Fibroblast of the aortic adventitia (primary cell): ENCODE results near the gene CDH23. TPM values are rescaled to one million over a fixed set of nuclear protein-coding genes. Genes with fewer than 3 reads are reported as not detected.

ENCODE experiments used
- DNase-seq: peaks from one replicate; pipeline ENCODE4 v3.0.0-alpha.2; 2010; ENCODE audit warnings: low read depth
- H3K4me3 ChIP-seq: 2 replicates; pipeline ENCODE4 v1.5.1; 2011; ENCODE audit warnings: low read depth, mild to moderate bottlenecking, control low read depth, low read length, moderate library complexity
- total RNA-seq: library from RNA; depleted of rRNA; stranded (reverse); fragments of >200 nt; gene quantifications from 2 replicates; pipeline ENCODE4 v1.2.3, GENCODE V29; 2012; ENCODE audit warnings: low replicate concordance
- TF ChIP-seq, protein P1 (sequence below): IDR thresholded peaks from 2 replicates; pipeline ENCODE4 v1.5.1; 2011; ENCODE audit warnings: mild to moderate bottlenecking, low read length, control low read depth, inconsistent platforms; ENCODE audit not compliant: insufficient read depth

Gene CDH23
- total RNA-seq, 1 donor = 0.27 TPM

GRCh38 chr10:71368176-71368575 is 28.5 kb upstream of the CDH23 start:
- H3K4me3 ChIP-seq = no peak overlapping the region
- DNase-seq = no peak
- TF ChIP-seq, protein P1, sequence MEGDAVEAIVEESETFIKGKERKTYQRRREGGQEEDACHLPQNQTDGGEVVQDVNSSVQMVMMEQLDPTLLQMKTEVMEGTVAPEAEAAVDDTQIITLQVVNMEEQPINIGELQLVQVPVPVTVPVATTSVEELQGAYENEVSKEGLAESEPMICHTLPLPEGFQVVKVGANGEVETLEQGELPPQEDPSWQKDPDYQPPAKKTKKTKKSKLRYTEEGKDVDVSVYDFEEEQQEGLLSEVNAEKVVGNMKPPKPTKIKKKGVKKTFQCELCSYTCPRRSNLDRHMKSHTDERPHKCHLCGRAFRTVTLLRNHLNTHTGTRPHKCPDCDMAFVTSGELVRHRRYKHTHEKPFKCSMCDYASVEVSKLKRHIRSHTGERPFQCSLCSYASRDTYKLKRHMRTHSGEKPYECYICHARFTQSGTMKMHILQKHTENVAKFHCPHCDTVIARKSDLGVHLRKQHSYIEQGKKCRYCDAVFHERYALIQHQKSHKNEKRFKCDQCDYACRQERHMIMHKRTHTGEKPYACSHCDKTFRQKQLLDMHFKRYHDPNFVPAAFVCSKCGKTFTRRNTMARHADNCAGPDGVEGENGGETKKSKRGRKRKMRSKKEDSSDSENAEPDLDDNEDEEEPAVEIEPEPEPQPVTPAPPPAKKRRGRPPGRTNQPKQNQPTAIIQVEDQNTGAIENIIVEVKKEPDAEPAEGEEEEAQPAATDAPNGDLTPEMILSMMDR = no peak

DNA sequence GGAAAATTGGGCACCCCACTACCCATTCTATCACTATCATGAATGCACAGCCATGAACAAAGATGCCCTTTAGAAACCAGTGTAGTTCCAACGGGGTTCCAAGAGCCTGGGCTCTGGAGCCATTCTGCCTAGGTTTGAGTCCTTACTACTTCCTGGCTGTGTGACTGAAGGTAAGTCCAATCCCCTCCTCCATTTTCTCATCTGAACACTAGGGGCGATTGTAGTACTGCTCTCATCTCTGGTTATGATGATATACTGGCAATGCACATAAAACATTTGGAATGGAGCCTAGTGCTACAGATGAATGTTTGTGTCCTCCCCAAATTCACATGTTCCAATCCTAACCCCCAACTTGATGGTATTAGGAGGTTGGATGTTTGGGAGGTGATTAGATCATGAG is 28.1 kb upstream of the CDH23 start:
- no peak overlapping the region for H3K4me3 ChIP-seq
- TF ChIP-seq, protein P1 = no peak
- DNase-seq = no peak

DNA sequence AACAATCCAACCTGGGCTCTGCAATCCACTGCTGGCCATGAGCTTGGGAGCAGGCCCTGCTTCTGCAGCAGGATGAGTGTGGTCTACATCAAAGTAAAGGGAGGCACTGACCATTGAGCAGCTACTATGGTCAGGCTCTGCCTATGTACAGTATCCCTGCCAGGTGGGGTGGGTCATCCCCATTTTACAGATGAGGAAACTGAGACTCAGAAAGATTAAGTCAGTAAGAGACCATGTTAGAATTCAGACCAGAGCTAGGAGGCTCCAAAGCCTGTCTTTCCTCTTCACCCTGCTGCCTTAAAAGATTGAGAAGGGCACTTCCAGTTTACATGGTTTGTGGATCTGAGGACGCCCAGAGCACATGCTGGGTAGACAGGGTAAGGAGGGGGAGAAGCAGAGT is 27.1 kb upstream of the CDH23 start:
- TF ChIP-seq, protein P1 = no peak

DNA sequence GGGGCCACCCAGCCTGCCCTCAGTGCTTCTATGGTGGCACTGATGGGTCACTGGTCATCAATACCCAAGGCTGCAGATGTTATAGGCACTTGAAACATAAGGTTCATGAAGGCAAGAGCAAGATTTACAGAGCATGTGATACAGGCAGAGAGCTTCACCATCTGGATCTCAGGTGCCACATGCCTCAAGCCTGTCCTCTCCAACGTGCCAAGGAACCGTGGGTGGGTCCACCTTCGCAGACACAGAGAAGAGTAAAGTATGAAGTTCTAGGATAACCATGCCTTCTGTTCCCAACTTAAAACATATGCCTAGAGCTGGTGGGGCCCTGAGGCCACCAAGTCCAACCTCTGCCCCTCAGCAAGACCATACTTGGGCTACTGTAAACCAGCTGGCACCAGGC is 26.7 kb upstream of the CDH23 start:
- TF ChIP-seq, protein P1 = no peak
- H3K4me3 ChIP-seq = no peak overlapping the region
- DNase-seq = no peak

More for the DNA sequence above, 27.1 kb upstream of the CDH23 start:
- DNase-seq = no peak
- H3K4me3 ChIP-seq = no peak overlapping the region

GRCh38 chr10:71371750-71372166 is 25.0 kb upstream of the CDH23 start:
- TF ChIP-seq, protein P1 = no peak
- H3K4me3 ChIP-seq = no peak overlapping the region
- no peak for DNase-seq

DNA sequence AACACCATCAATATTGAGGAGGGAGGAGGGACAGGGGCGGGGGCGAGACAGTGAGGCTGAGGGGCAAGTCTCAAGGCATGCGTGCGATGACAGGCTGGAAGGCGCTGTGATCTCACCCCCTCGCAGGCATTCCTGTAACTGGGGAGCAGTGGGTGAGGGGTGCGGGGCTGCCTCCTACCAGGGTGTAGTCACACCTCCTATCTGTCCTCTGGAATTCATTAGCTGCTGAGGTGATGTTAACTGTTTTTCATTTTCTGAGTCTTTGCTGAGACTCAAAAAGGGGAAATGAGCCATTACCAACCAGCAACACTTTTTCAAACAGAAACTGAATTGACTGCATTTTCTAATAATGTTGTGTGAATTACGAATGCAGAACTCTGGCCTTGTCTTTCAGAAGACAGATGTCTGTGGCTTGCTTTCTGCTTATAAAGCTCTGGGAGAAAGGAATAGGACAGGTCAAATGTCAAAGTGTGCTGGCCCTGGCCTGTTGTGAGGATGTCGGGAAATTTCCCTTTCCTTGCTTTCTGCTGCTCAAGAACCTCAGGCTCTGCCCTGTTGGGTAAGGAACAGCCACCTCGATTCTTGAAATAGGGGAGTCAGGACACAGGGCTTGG is 23.7 kb upstream of the CDH23 start:
- H3K4me3 ChIP-seq = no peak overlapping the region
- TF ChIP-seq, protein P1 = no peak
- no peak for DNase-seq

- H3K4me3 ChIP-seq = no peak overlapping the region
- no peak for DNase-seq
- TF ChIP-seq, protein P1 = no peak
Measured at GRCh38 chr10:71374481-71375233, 22.1 kb upstream of the CDH23 start.
